GM12878 (cell line): ENCODE results near the gene OR6B2. TPM values are rescaled to one million over a fixed set of nuclear protein-coding genes. Genes with fewer than 3 reads are reported as not detected.

ENCODE experiments used
- ATAC-seq: fragments of 200-7000 bp; cut with Tn5 transposase; 3 replicates; pipeline ENCODE4 v1.9.1; 2020; ENCODE audit warnings: mild to moderate bottlenecking, moderate library complexity
- BruUV-seq: library from RNA; stranded (reverse); fragments of 400-500 nt; replicated peaks from 2 replicates; lab custom pipeline; 2021; lab: Mats Ljungman, UMichigan
- CTCF ChIA-PET: fragments of 300-600 bp; sonication (Branson Sonifier 250); formaldehyde crosslinking; extraction: SDS; loops from one replicate; lab custom pipeline; 2021; ENCODE audit warnings: inconsistent platforms; lab: Yijun Ruan, JAX
- POLR2A ChIA-PET: fragments of 350-600 bp; formaldehyde crosslinking; extraction: SDS; loops from one replicate; lab custom pipeline; 2021; ENCODE audit warnings: inconsistent platforms; lab: Charles Lee
- RAD21 ChIA-PET: fragments of 300-600 bp; sonication (Branson Sonifier 250); formaldehyde crosslinking; loops from one replicate; lab custom pipeline; 2023; ENCODE audit warnings: antibody characterized with exemption; ENCODE audit not compliant: unreplicated experiment; lab: Charles Lee
- SMC1A ChIA-PET: fragments of 300-600 bp; sonication (Branson Sonifier 250); formaldehyde crosslinking; loops from one replicate; lab custom pipeline; 2023; ENCODE audit not compliant: unreplicated experiment, uncharacterized antibody; lab: Charles Lee
- DNase-seq: peaks from one replicate; pipeline ENCODE4 v3.0.0-alpha.2; 2011; ENCODE audit warnings: low read depth, low spot score
- FAIRE-seq: peaks from 3 replicates; lab custom pipeline; 2011; peaks lifted over from hg19 to GRCh38; lab: Jason Lieb, UNC
- H2AFZ ChIP-seq: 2 replicates; pipeline ENCODE4 v1.6.0; 2011; ENCODE audit warnings: low read depth, low read length, control low read depth; ENCODE audit not compliant: control insufficient read depth
- H3K27ac ChIP-seq: 2 replicates; pipeline ENCODE4 v1.5.1; 2011; ENCODE audit warnings: control low read depth; ENCODE audit not compliant: control insufficient read depth, insufficient read depth
- H3K27me3 ChIP-seq, 2 experiments: replicated peaks in 1 of 2; 2 replicates each; pipeline versions ENCODE4 v1.6.0 to v1.6.1; 2011; ENCODE audit warnings: low read length in 1 of 2; ENCODE audit not compliant: control insufficient read depth in 2 of 2, insufficient read depth in 2 of 2
- H3K36me3 ChIP-seq, 2 experiments: 2 replicates each; pipeline ENCODE4 v1.5.1; 2011; ENCODE audit warnings: low read length in 1 of 2; ENCODE audit not compliant: control insufficient read depth in 2 of 2, insufficient read depth in 2 of 2
- H3K4me1 ChIP-seq: 2 replicates; pipeline ENCODE4 v1.6.1; 2011; ENCODE audit warnings: mild to moderate bottlenecking, low read length, moderate library complexity, mixed read lengths; ENCODE audit not compliant: control insufficient read depth, insufficient read depth
- H3K4me2 ChIP-seq: 2 replicates; pipeline ENCODE4 v1.6.0; 2011; ENCODE audit warnings: control low read depth; ENCODE audit not compliant: control insufficient read depth, insufficient read depth
- H3K4me3 ChIP-seq: fragments of 200-600 bp; sonication (generic); 2 replicates; pipeline ENCODE4 v1.5.1; 2016
- H3K79me2 ChIP-seq: 2 replicates; pipeline ENCODE4 v1.6.0; 2011; ENCODE audit warnings: low read length; ENCODE audit not compliant: control insufficient read depth, insufficient read depth
- H3K9ac ChIP-seq: 2 replicates; pipeline ENCODE4 v1.8.0; 2011; ENCODE audit warnings: low read length, control low read depth, mixed read lengths; ENCODE audit not compliant: control insufficient read depth, insufficient read depth
- H3K9me3 ChIP-seq: replicated peaks from 3 replicates; pipeline ENCODE4 v1.5.1; 2011; ENCODE audit warnings: mild to moderate bottlenecking, low read length; ENCODE audit not compliant: control insufficient read depth, insufficient read depth
- H4K20me1 ChIP-seq: 2 replicates; pipeline ENCODE4 v1.6.0; 2011; ENCODE audit not compliant: control insufficient read depth, insufficient read depth
- DPF2 ChIP-seq: fragments of 450-650 bp; IDR thresholded peaks from 2 replicates; pipeline ENCODE4 v1.6.1; 2017; ENCODE audit warnings: mild to moderate bottlenecking
- GATAD2B ChIP-seq: fragments of 450-650 bp; conservative IDR thresholded peaks from 2 replicates; pipeline ENCODE4 v1.6.1; 2017; ENCODE audit warnings: low read depth, mild to moderate bottlenecking, moderate library complexity
- HDAC6 ChIP-seq: fragments of 200-600 bp; sonication (generic); IDR thresholded peaks from one replicate; pipeline ENCODE4 v1.8.0; 2017; ENCODE audit warnings: antibody characterized with exemption; ENCODE audit not compliant: unreplicated experiment
- NFXL1 ChIP-seq: fragments of 450-650 bp; IDR thresholded peaks from 2 replicates; pipeline ENCODE4 v1.6.1; 2017; ENCODE audit warnings: antibody characterized with exemption, mild to moderate bottlenecking, borderline replicate concordance
- SIX5 ChIP-seq: IDR thresholded peaks from 2 replicates; pipeline ENCODE4 v1.6.1; 2011; ENCODE audit warnings: mild to moderate bottlenecking, low read depth, low read length, moderate library complexity; ENCODE audit not compliant: severe bottlenecking
- ZNF622 ChIP-seq: fragments of 450-650 bp; IDR thresholded peaks from 2 replicates; pipeline ENCODE4 v1.6.1; 2017; ENCODE audit warnings: mild to moderate bottlenecking, inconsistent platforms
- WGBS: methylation state at CpG from one replicate; pipeline ENCODE4 v1.1.6; 2016; ENCODE audit warnings: low lambda C conversion rate; ENCODE audit not compliant: insufficient replicate concordance, insufficient coverage; ENCODE audit errors: missing lambda C conversion rate; 5-methylcytosine and 5-hydroxymethylcytosine counted together
- in situ Hi-C: fragments of 300-500 bp; cut with MboI; formaldehyde crosslinking; loops from 9 replicates; pipeline ENCODE4 v1.14.3; 2018; ENCODE audit warnings: mixed read lengths
- intact Hi-C: fragments of 100-400 bp; cut with micrococcal nuclease; formaldehyde crosslinking; loops from one replicate; pipeline ENCODE4 v1.14.2; 2022; ENCODE audit not compliant: unreplicated experiment
- polyA plus RNA-seq, 11 experiments: library from polyadenylated mRNA; depleted of rRNA in 4 of 11; unstranded in 6 of 11; stranded (reverse) in 5 of 11; fragments of >200 nt; fragmentation: Nextera tagmentation in 4 of 11; fragmentation: Illumina TruSeq in 1 of 11; extraction: Ambion mirVana in 4 of 11; extraction: Trizol in 1 of 11; gene quantifications; 1 replicate in 1 of 11; 2 replicates in 10 of 11; pipeline versions ENCODE4 v1.2.1 to v1.2.3, GENCODE V29; 2011 to 2016; ENCODE audit warnings: inconsistent platforms in 2 of 11, missing spikeins in 2 of 11, low read depth in 1 of 11
- total RNA-seq, 4 experiments: library from RNA; depleted of rRNA in 3 of 4; stranded (reverse); fragments of >200 nt in 3 of 4; fragmentation: Illumina TruSeq in 1 of 4; extraction: Trizol in 1 of 4; gene quantifications; 2 replicates each; pipeline versions ENCODE4 v1.2.1 to v1.2.3, GENCODE V29; 2013 to 2021
- TF ChIP-seq, protein P1 (sequence below): fragments of 450-650 bp; IDR thresholded peaks from 2 replicates; pipeline ENCODE4 v1.6.1; 2017; ENCODE audit warnings: antibody characterized with exemption, mild to moderate bottlenecking, moderate library complexity

OR6B2 gene
- total and polyA plus RNA-seq, 10 of the 15 experiments (the other 5 are each of a cell fraction or from before 2014, with no cell fraction given), result not detected

DNA sequence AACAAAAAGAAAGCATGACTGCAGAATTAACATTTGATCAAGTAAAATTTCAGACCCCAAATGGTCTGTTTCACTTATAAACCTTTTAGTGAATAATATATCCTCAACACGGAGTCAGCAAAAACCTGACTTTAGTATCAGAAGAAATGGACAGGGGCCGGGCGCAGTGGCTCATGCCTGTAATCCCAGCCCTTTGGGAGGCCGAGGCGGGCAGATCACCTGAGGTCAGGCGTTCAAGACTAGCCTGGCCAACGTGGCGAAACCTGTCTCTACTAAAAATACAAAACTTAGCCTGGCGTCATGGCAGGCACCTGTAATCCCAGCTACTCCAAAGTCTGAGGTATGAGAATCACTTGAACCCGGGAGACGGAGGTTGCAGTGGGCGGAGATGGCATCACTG lies 20.0 kb upstream of the OR6B2 start:
- DNase-seq (no peak), FAIRE-seq (no peak), ATAC-seq (no peak)
- no peaks in the 10 kb centered on the region for H3K36me3 ChIP-seq
- WGBS, result 44% methylated on average over 12 of the region's 12 CpGs
- no peaks in the 10 kb centered on the region for H3K79me2 ChIP-seq
- no peak overlapping the region for H3K27ac ChIP-seq
- BruUV-seq, result no TSS peak
- H3K9me3 ChIP-seq, result no peaks in the 10 kb centered on the region
- H3K4me1 ChIP-seq, result no peaks in the 10 kb centered on the region
- RAD21 ChIA-PET, result no interaction called here
- H3K4me3 ChIP-seq, result no peak overlapping the region
- intact Hi-C loops, result no loop called here
- in situ Hi-C loops, result no loop called here
- no peak overlapping the region for H3K4me2 ChIP-seq
- peaks cover 0 to 2% of the 10 kb centered on the region in 2 experiments; a peak in 2 of 4 replicates for H3K27me3 ChIP-seq
- POLR2A ChIA-PET, result no interaction called here
- no peak overlapping the region for H2AFZ ChIP-seq
- H3K9ac ChIP-seq, result no peak overlapping the region
- SMC1A ChIA-PET, result no interaction called here
- TF ChIP-seq HDAC6, result no peak
- no peak for TF ChIP-seq NFXL1
- TF ChIP-seq ZNF622, result no peak
- TF ChIP-seq, protein P1, sequence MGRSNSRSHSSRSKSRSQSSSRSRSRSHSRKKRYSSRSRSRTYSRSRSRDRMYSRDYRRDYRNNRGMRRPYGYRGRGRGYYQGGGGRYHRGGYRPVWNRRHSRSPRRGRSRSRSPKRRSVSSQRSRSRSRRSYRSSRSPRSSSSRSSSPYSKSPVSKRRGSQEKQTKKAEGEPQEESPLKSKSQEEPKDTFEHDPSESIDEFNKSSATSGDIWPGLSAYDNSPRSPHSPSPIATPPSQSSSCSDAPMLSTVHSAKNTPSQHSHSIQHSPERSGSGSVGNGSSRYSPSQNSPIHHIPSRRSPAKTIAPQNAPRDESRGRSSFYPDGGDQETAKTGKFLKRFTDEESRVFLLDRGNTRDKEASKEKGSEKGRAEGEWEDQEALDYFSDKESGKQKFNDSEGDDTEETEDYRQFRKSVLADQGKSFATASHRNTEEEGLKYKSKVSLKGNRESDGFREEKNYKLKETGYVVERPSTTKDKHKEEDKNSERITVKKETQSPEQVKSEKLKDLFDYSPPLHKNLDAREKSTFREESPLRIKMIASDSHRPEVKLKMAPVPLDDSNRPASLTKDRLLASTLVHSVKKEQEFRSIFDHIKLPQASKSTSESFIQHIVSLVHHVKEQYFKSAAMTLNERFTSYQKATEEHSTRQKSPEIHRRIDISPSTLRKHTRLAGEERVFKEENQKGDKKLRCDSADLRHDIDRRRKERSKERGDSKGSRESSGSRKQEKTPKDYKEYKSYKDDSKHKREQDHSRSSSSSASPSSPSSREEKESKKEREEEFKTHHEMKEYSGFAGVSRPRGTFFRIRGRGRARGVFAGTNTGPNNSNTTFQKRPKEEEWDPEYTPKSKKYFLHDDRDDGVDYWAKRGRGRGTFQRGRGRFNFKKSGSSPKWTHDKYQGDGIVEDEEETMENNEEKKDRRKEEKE, result no peak
- TF ChIP-seq SIX5, result no peak
- no peak for TF ChIP-seq DPF2
- TF ChIP-seq GATAD2B, result no peak
- CTCF ChIA-PET, result no interaction called here
- no peaks in the 10 kb centered on the region for H4K20me1 ChIP-seq
